HepG2 (cell line): ENCODE results near the gene FIZ1. TPM values are rescaled to one million over a fixed set of nuclear protein-coding genes. Genes with fewer than 3 reads are reported as not detected.
A peak's percentile ranks its signal among the peaks of the same experiment; 100 is the strongest.

Experiments used
- CBX1 ChIP-seq: IDR thresholded peaks from one replicate; pipeline ENCODE4 v1.6.1; 2016; ENCODE audit warnings: antibody characterized with exemption, low read depth
- ELF3 ChIP-seq: IDR thresholded peaks from 2 replicates; pipeline ENCODE4 v1.6.1; 2016; ENCODE audit warnings: missing genetic modification reagents, missing compliant biosample characterization
- ERF ChIP-seq: IDR thresholded peaks from 2 replicates; pipeline ENCODE4 v1.6.1; 2018; ENCODE audit warnings: missing biosample characterization, missing genetic modification reagents
- HMG20A ChIP-seq: IDR thresholded peaks from 2 replicates; pipeline ENCODE4 v1.6.1; 2016; ENCODE audit warnings: borderline replicate concordance
- HOXD1 ChIP-seq: sonication (generic); formaldehyde crosslinking; IDR thresholded peaks from 2 replicates; pipeline ENCODE4 v1.5.0; 2020; ENCODE audit warnings: missing genetic modification reagents
- MIER3 ChIP-seq: IDR thresholded peaks from 2 replicates; pipeline ENCODE4 v1.6.1; 2016; ENCODE audit warnings: missing compliant biosample characterization, borderline replicate concordance
- RAD21 ChIP-seq: fragments of 450-650 bp; formaldehyde crosslinking; IDR thresholded peaks from 2 replicates; pipeline ENCODE4 v1.5.0; 2020; ENCODE audit warnings: mild to moderate bottlenecking
- RARA ChIP-seq: IDR thresholded peaks from 2 replicates; pipeline ENCODE4 v1.6.1; 2016; ENCODE audit warnings: missing genetic modification reagents, missing compliant biosample characterization
- SAFB2 ChIP-seq: sonication (generic); formaldehyde crosslinking; IDR thresholded peaks from 2 replicates; pipeline ENCODE4 v1.5.1; 2020; ENCODE audit warnings: missing genetic modification reagents, low read depth, mild to moderate bottlenecking, borderline replicate concordance
- SMARCE1 ChIP-seq: fragments of 450-650 bp; IDR thresholded peaks from 2 replicates; pipeline ENCODE4 v1.6.1; 2017; ENCODE audit warnings: borderline replicate concordance
- ZBTB25 ChIP-seq: IDR thresholded peaks from 2 replicates; pipeline ENCODE4 v1.6.1; 2018; ENCODE audit warnings: missing genetic modification reagents
- ZNF281 ChIP-seq: sonication (generic); formaldehyde crosslinking; IDR thresholded peaks from 2 replicates; pipeline ENCODE4 v1.4.0; 2020; ENCODE audit warnings: missing genetic modification reagents, borderline replicate concordance
- ZNF460 ChIP-seq: sonication (generic); formaldehyde crosslinking; IDR thresholded peaks from 2 replicates; pipeline ENCODE4 v1.5.1; 2020; ENCODE audit warnings: missing genetic modification reagents, mild to moderate bottlenecking, borderline replicate concordance
- ZNF569 ChIP-seq: sonication (generic); formaldehyde crosslinking; IDR thresholded peaks from 2 replicates; pipeline ENCODE4 v1.5.0; 2020; ENCODE audit warnings: mild to moderate bottlenecking, missing genetic modification reagents, moderate library complexity, borderline replicate concordance
- ZNF704 ChIP-seq: sonication (generic); formaldehyde crosslinking; IDR thresholded peaks from 2 replicates; pipeline ENCODE4 v1.8.1; 2023; ENCODE audit warnings: mild to moderate bottlenecking, inconsistent platforms, moderate library complexity, missing genetic modification reagents, borderline replicate concordance
- ZNF720 ChIP-seq: sonication (generic); formaldehyde crosslinking; IDR thresholded peaks from 2 replicates; pipeline ENCODE4 v1.4.0; 2020; ENCODE audit warnings: missing genetic modification reagents
- ZNF75D ChIP-seq: sonication (generic); formaldehyde crosslinking; IDR thresholded peaks from 2 replicates; pipeline ENCODE4 v1.8.1; 2023; ENCODE audit warnings: missing genetic modification reagents, mild to moderate bottlenecking, borderline replicate concordance
- polyA plus RNA-seq, 8 experiments: library from polyadenylated mRNA; depleted of rRNA in 3 of 8; stranded (reverse) in 7 of 8; unstranded in 1 of 8; fragments of >200 nt; fragmentation: Illumina TruSeq in 4 of 8; extraction: Trizol in 4 of 8; gene quantifications; 2 replicates each; pipeline versions ENCODE4 v1.2.1 to v1.2.3, GENCODE V29; 2011 to 2016; ENCODE audit warnings: low read depth in 4 of 8, missing spikeins in 1 of 8, mixed read lengths in 1 of 8; ENCODE audit not compliant: insufficient read depth in 1 of 8
- total RNA-seq, 5 experiments: library from RNA; depleted of rRNA; stranded (reverse); fragments of >200 nt; fragmentation: Illumina TruSeq; extraction: Trizol; gene quantifications; 2 replicates each; pipeline ENCODE4 v1.2.3, GENCODE V29; 2016; ENCODE audit warnings: low read depth in 1 of 5
- TF ChIP-seq, protein P1 (sequence below): sonication (generic); formaldehyde crosslinking; conservative IDR thresholded peaks from 2 replicates; pipeline ENCODE4 v1.8.1; 2023; ENCODE audit warnings: missing genetic modification reagents
- TF ChIP-seq, protein P2 (sequence below): sonication (generic); formaldehyde crosslinking; IDR thresholded peaks from 2 replicates; pipeline ENCODE4 v1.5.0; 2020; ENCODE audit warnings: missing genetic modification reagents
- TF ChIP-seq, protein P3 (sequence below): sonication (generic); formaldehyde crosslinking; IDR thresholded peaks from 2 replicates; pipeline ENCODE4 v1.5.0; 2020; ENCODE audit warnings: missing genetic modification reagents, mild to moderate bottlenecking, borderline replicate concordance

Gene FIZ1
- total and polyA plus RNA-seq, 2 of the 13 experiments (the other 11 are each of a cell fraction or from before 2014, with no cell fraction given) = 3.6 to 5.9 TPM

DNA sequence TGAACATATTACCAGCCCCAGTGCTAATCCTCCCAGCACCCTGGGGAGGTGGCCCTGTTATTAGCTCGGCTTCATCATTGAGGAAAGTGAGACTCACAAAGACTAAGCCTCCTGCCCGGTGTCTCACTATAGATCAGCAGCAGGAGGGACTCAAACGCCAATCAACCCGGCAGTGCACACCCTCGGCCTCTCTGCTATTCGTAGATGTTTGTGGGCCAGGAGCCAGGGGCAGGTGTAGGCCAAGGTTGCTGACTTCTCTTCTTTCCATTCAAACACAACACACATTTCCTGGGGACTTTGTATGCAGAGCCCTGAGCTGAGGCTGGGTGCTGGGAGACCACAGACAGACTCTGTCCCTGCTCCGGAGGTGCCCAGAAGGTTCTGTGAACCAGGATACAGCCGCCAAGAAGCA, 44.6 kb downstream of the FIZ1 start (continued):
- no peak for TF ChIP-seq SMARCE1
- TF ChIP-seq ZNF281 (CRISPR knock-in tag) = no peak
- TF ChIP-seq HOXD1 = no peak
- TF ChIP-seq CBX1 = no peak
- no peak for TF ChIP-seq ZNF460 (CRISPR knock-in tag)
- TF ChIP-seq ERF (CRISPR knock-in tag) = 0 out of 2 replicates have a peak, but pooled peaks have one; percentile 43
- no peak for TF ChIP-seq ZNF569
- TF ChIP-seq, protein P1, sequence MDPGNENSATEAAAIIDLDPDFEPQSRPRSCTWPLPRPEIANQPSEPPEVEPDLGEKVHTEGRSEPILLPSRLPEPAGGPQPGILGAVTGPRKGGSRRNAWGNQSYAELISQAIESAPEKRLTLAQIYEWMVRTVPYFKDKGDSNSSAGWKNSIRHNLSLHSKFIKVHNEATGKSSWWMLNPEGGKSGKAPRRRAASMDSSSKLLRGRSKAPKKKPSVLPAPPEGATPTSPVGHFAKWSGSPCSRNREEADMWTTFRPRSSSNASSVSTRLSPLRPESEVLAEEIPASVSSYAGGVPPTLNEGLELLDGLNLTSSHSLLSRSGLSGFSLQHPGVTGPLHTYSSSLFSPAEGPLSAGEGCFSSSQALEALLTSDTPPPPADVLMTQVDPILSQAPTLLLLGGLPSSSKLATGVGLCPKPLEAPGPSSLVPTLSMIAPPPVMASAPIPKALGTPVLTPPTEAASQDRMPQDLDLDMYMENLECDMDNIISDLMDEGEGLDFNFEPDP (CRISPR knock-in tag) = no peak
- TF ChIP-seq, protein P2, sequence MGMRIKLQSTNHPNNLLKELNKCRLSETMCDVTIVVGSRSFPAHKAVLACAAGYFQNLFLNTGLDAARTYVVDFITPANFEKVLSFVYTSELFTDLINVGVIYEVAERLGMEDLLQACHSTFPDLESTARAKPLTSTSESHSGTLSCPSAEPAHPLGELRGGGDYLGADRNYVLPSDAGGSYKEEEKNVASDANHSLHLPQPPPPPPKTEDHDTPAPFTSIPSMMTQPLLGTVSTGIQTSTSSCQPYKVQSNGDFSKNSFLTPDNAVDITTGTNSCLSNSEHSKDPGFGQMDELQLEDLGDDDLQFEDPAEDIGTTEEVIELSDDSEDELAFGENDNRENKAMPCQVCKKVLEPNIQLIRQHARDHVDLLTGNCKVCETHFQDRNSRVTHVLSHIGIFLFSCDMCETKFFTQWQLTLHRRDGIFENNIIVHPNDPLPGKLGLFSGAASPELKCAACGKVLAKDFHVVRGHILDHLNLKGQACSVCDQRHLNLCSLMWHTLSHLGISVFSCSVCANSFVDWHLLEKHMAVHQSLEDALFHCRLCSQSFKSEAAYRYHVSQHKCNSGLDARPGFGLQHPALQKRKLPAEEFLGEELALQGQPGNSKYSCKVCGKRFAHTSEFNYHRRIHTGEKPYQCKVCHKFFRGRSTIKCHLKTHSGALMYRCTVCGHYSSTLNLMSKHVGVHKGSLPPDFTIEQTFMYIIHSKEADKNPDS (CRISPR knock-in tag) = no peak
- TF ChIP-seq ELF3 (CRISPR knock-in tag) = peak; percentile 44
- peak; percentile 48; the same call in 1 of the 2 replicates for TF ChIP-seq MIER3 (CRISPR knock-in tag)
- no peak for TF ChIP-seq ZNF720 (CRISPR knock-in tag)
- TF ChIP-seq RAD21 (CRISPR knock-in tag) = no peak
- TF ChIP-seq ZBTB25 (CRISPR knock-in tag) = no peak
- TF ChIP-seq SAFB2 (CRISPR knock-in tag) = no peak
- 0 out of 2 replicates have a peak, but pooled peaks have one; percentile 13 for TF ChIP-seq HMG20A (CRISPR knock-in tag)
- peak; percentile 77; the same call in 1 of the 2 replicates for TF ChIP-seq RARA (CRISPR knock-in tag)
- TF ChIP-seq, protein P3, sequence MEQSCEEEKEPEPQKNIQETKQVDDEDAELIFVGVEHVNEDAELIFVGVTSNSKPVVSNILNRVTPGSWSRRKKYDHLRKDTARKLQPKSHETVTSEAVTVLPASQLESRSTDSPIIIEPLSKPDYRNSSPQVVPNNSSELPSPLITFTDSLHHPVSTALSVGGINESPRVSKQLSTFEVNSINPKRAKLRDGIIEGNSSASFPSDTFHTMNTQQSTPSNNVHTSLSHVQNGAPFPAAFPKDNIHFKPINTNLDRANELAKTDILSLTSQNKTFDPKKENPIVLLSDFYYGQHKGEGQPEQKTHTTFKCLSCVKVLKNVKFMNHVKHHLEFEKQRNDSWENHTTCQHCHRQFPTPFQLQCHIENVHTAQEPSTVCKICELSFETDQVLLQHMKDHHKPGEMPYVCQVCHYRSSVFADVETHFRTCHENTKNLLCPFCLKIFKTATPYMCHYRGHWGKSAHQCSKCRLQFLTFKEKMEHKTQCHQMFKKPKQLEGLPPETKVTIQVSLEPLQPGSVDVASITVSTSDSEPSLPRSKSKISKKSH (CRISPR knock-in tag) = no peak
- TF ChIP-seq ZNF704 (CRISPR knock-in tag) = no peak
- no peak for TF ChIP-seq ZNF75D (CRISPR knock-in tag)
